Measurements from ENCODE around the gene NPAS3.

GRCh38 chr14:33647385-33647786, 708.7 kb downstream of the NPAS3 start:
- TF ChIP-seq CTCF (conservative IDR thresholded peaks at IDR 0.05; ENCODE audit: low read depth, low read length) (no peak), EZH2 (IDR thresholded peaks at IDR 0.05; ENCODE audit: low read length, unreplicated experiment) (no peak)

Measured in PC-3 (cell line).